GM15510 (cell line): ENCODE measurements around the gene ABLIM1.

ENCODE experiments used
- POLR2A ChIP-seq: IDR thresholded peaks from 3 replicates; pipeline ENCODE4 v1.6.1; 2011; ENCODE audit warnings: borderline replicate concordance; ENCODE audit not compliant: insufficient read length; ENCODE audit errors: extremely low read depth

Gene ABLIM1

GRCh38 chr10:114387784-114388183 lies 270.3 kb downstream of the ABLIM1 start:
- no peak for TF ChIP-seq POLR2A

- TF ChIP-seq POLR2A, result no peak
Observed at GRCh38 chr10:114386452-114386851, 271.6 kb downstream of the ABLIM1 start.

GRCh38 chr10:114385557-114385956 lies 272.5 kb downstream of the ABLIM1 start:
- TF ChIP-seq POLR2A, result no peak

GRCh38 chr10:114384601-114385000 lies 273.5 kb downstream of the ABLIM1 start:
- TF ChIP-seq POLR2A, result no peak

GRCh38 chr10:114384181-114384580 lies 273.9 kb downstream of the ABLIM1 start:
- TF ChIP-seq POLR2A, result no peak
